ENCODE data around the gene SMAD3. TPM values are rescaled to one million over a fixed set of nuclear protein-coding genes. Genes with fewer than 3 reads are reported as not detected.
"Not testable (repeated sequence)": the region's sequence is repeated elsewhere in the genome, so short reads cannot be mapped to it uniquely, and the experiment has no call there.

The SMAD3 gene
- 10 to 100 TPM; 25.9 to 69.4 (median 35.2) TPM for total RNA-seq

GRCh38 chr15:67065531-67066005 is at the start of gene SMAD3:
TSS of gene SMAD3 (plus strand) at chr15:67065602. CDS start at chr15:67066155, 553 bp downstream.
- peak within 1 kb of the TSS; percentile 78 for H3K4me3 ChIP-seq (ENCODE audit: low read depth, poor library complexity, severe bottlenecking)
- peak; percentile 86 to 98 for DNase-seq (ENCODE audit: low spot score in 2 of 2)
- TF ChIP-seq POLR2A (IDR thresholded peaks at IDR 0.05): no peak
- TF ChIP-seq CTCF (IDR thresholded peaks at IDR 0.05): no peak
- 0% methylated on average over 11 to 20 of the region's 63 CpGs for WGBS, 2 donors
- intact Hi-C loops (cut with DNase I; ENCODE audit: low total_unique reads): no loop called here

- DNase-seq (ENCODE audit: low spot score in 2 of 2): no peak
- H3K4me3 ChIP-seq (ENCODE audit: low read depth, poor library complexity, severe bottlenecking): no peak overlapping the region
- WGBS, 2 donors: 43 to 46% methylated on average over 4 of the region's 4 CpGs
- intact Hi-C loops (cut with DNase I; ENCODE audit: low total_unique reads): no loop called here
- TF ChIP-seq CTCF (IDR thresholded peaks at IDR 0.05) (no peak), POLR2A (IDR thresholded peaks at IDR 0.05) (no peak)
These were observed 48.1 kb upstream of the SMAD3 start for GRCh38 chr15:67017311-67017710.

- no peak for TF ChIP-seq POLR2A (IDR thresholded peaks at IDR 0.05)
- TF ChIP-seq CTCF (IDR thresholded peaks at IDR 0.05): no peak
- DNase-seq (ENCODE audit: low spot score in 2 of 2): no peak
- no peak overlapping the region for H3K4me3 ChIP-seq (ENCODE audit: low read depth, poor library complexity, severe bottlenecking)
- intact Hi-C loops (cut with DNase I; ENCODE audit: low total_unique reads): no loop called here
- WGBS, 2 donors: 79 to 83% methylated on average over 1 of the region's 1 CpG
These were observed 47.4 kb upstream of the SMAD3 start for GRCh38 chr15:67018026-67018425.

GRCh38 chr15:67018441-67018840 is 47.0 kb upstream of the SMAD3 start:
- H3K4me3 ChIP-seq (ENCODE audit: low read depth, poor library complexity, severe bottlenecking): no peak overlapping the region
- TF ChIP-seq POLR2A (IDR thresholded peaks at IDR 0.05): no peak
- no peak for TF ChIP-seq CTCF (IDR thresholded peaks at IDR 0.05)
- 93 to 95% methylated on average over 10 of the region's 10 CpGs for WGBS, 2 donors
- peak in 1 of 2 donors; percentile 77 for DNase-seq (ENCODE audit: low spot score in 2 of 2)
- intact Hi-C loops (cut with DNase I; ENCODE audit: low total_unique reads): no loop called here

GRCh38 chr15:67019069-67019468 is 46.3 kb upstream of the SMAD3 start:
- no peak overlapping the region for H3K4me3 ChIP-seq (ENCODE audit: low read depth, poor library complexity, severe bottlenecking)
- 85 to 89% methylated on average over 5 of the region's 5 CpGs for WGBS, 2 donors
- DNase-seq (ENCODE audit: low spot score in 2 of 2): peak in 1 of 2 donors; percentile 77
- intact Hi-C loops (cut with DNase I; ENCODE audit: low total_unique reads): no loop called here
- TF ChIP-seq CTCF (IDR thresholded peaks at IDR 0.05): no peak
- no peak for TF ChIP-seq POLR2A (IDR thresholded peaks at IDR 0.05)

GRCh38 chr15:67019884-67020520 is 45.4 kb upstream of the SMAD3 start:
- DNase-seq (ENCODE audit: low spot score in 2 of 2): no peak
- H3K4me3 ChIP-seq (ENCODE audit: low read depth, poor library complexity, severe bottlenecking): no peak overlapping the region
- 79 to 88% methylated on average over 5 of the region's 5 CpGs for WGBS, 2 donors
- intact Hi-C loops (cut with DNase I; ENCODE audit: low total_unique reads): no loop called here
- no peak for TF ChIP-seq POLR2A (IDR thresholded peaks at IDR 0.05)
- TF ChIP-seq CTCF (IDR thresholded peaks at IDR 0.05): no peak

- WGBS, 2 donors: 85 to 89% methylated on average over 1 to 2 of the region's 2 CpGs
- DNase-seq (ENCODE audit: low spot score in 2 of 2); intact Hi-C loops (cut with DNase I; ENCODE audit: low total_unique reads): not testable (repeated sequence)
These were observed 44.7 kb upstream of the SMAD3 start for GRCh38 chr15:67020668-67021067.

More at GRCh38 chr15:67020668-67021067, 44.7 kb upstream of the SMAD3 start:
- not testable (repeated sequence) for H3K4me3 ChIP-seq (ENCODE audit: low read depth, poor library complexity, severe bottlenecking)
